ENCODE results near the gene DNAAF2.
"Not testable (repeated sequence)": the region's sequence is repeated elsewhere in the genome, so short reads cannot be mapped to it uniquely, and the experiment has no call there.

GRCh38 chr14:49657500-49657899 lies 22.5 kb upstream of the DNAAF2 start:
- not testable (repeated sequence) for TF ChIP-seq TBP (CRISPR knock-in tag; IDR thresholded peaks at IDR 0.05); MXI1 (IDR thresholded peaks at IDR 0.05; ENCODE audit: borderline replicate concordance, low read depth, low read length)
